Astrocyte (in vitro differentiated cells and primary cell): Measurements from ENCODE around the gene DEFB132. TPM values are rescaled to one million over a fixed set of nuclear protein-coding genes. Genes with fewer than 3 reads are reported as not detected.

ENCODE experiments used
- DNase-seq: peaks from one replicate; pipeline ENCODE4 v3.0.0-alpha.2; 2010; ENCODE audit warnings: low read depth
- FAIRE-seq: peaks from 2 replicates; lab custom pipeline; 2011; peaks lifted over from hg19 to GRCh38; lab: Jason Lieb, UNC
- H2AFZ ChIP-seq: 2 replicates; pipeline ENCODE4 v1.6.0; 2012; ENCODE audit warnings: low read depth, low read length, inconsistent platforms
- H3K27ac ChIP-seq: 2 replicates; pipeline ENCODE4 v1.5.1; 2011; ENCODE audit warnings: low read depth, low read length, inconsistent platforms
- H3K27me3 ChIP-seq: 2 replicates; pipeline ENCODE4 v1.6.0; 2011; ENCODE audit warnings: low read length, inconsistent platforms; ENCODE audit not compliant: insufficient read depth
- H3K36me3 ChIP-seq: 2 replicates; pipeline ENCODE4 v1.5.1; 2011; ENCODE audit warnings: low read length, inconsistent platforms; ENCODE audit not compliant: insufficient read depth
- H3K4me1 ChIP-seq: 2 replicates; pipeline ENCODE4 v1.5.1; 2011; ENCODE audit warnings: low read length, inconsistent platforms; ENCODE audit not compliant: insufficient read depth
- H3K4me2 ChIP-seq: 2 replicates; pipeline ENCODE4 v1.6.0; 2012; ENCODE audit warnings: low read length, inconsistent platforms
- H3K4me3 ChIP-seq: 2 replicates; pipeline ENCODE4 v1.5.1; 2011; ENCODE audit warnings: low read depth, mild to moderate bottlenecking, low read length, inconsistent platforms; ENCODE audit not compliant: insufficient read depth
- H3K79me2 ChIP-seq: 2 replicates; pipeline ENCODE4 v1.6.0; 2012; ENCODE audit warnings: mild to moderate bottlenecking, low read length, inconsistent platforms; ENCODE audit not compliant: insufficient read depth
- H3K9ac ChIP-seq: 2 replicates; pipeline ENCODE4 v1.6.0; 2012; ENCODE audit warnings: mild to moderate bottlenecking, low read length, inconsistent platforms
- H3K9me3 ChIP-seq: 2 replicates; pipeline ENCODE4 v1.5.1; 2012; ENCODE audit warnings: low read depth, mild to moderate bottlenecking, low read length, inconsistent platforms; ENCODE audit not compliant: insufficient read depth
- H4K20me1 ChIP-seq: 2 replicates; pipeline ENCODE4 v1.6.0; 2012; ENCODE audit warnings: low read length, inconsistent platforms; ENCODE audit not compliant: insufficient read depth
- H3K27ac Mint-ChIP-seq: one replicate; pipeline ENCODE4 v1.8.0; 2021; ENCODE audit warnings: mild to moderate bottlenecking, mixed read lengths; ENCODE audit not compliant: unreplicated experiment
- H3K27me3 Mint-ChIP-seq: one replicate; pipeline ENCODE4 v1.8.0; 2021; ENCODE audit warnings: low read depth, mixed read lengths; ENCODE audit not compliant: unreplicated experiment
- H3K36me3 Mint-ChIP-seq: one replicate; pipeline ENCODE4 v1.8.0; 2021; ENCODE audit warnings: low read depth, mixed read lengths; ENCODE audit not compliant: unreplicated experiment
- H3K4me1 Mint-ChIP-seq: one replicate; pipeline ENCODE4 v1.8.0; 2021; ENCODE audit warnings: low read depth, mixed read lengths; ENCODE audit not compliant: unreplicated experiment
- H3K4me3 Mint-ChIP-seq: one replicate; pipeline ENCODE4 v1.8.0; 2021; ENCODE audit warnings: mild to moderate bottlenecking, moderate library complexity, mixed read lengths; ENCODE audit not compliant: unreplicated experiment
- H3K9me3 Mint-ChIP-seq: one replicate; pipeline ENCODE4 v1.8.0; 2021; ENCODE audit warnings: mild to moderate bottlenecking, mixed read lengths; ENCODE audit not compliant: unreplicated experiment
- CTCF ChIP-seq: IDR thresholded peaks from 2 replicates; pipeline ENCODE4 v1.5.1; 2011; ENCODE audit warnings: low read depth, mild to moderate bottlenecking, inconsistent platforms, low read length, moderate library complexity; ENCODE audit not compliant: insufficient read depth
- EZH2 ChIP-seq: IDR thresholded peaks from 2 replicates; pipeline ENCODE4 v1.6.1; 2012; ENCODE audit warnings: mild to moderate bottlenecking, low read length, inconsistent platforms; ENCODE audit not compliant: insufficient read depth
- total RNA-seq: library from RNA; stranded (reverse); gene quantifications from 2 replicates; pipeline ENCODE4 v1.2.1, GENCODE V29; 2021

The DEFB132 gene
- total RNA-seq, 1 donor from 2014 or later, result not detected

GRCh38 chr20:277496-277781 is 19.9 kb downstream of the DEFB132 start:
- no peak for TF ChIP-seq EZH2
- TF ChIP-seq CTCF, result no peak
- Mint-ChIP-seq H3K36me3 (peaks cover 35% of the 10 kb centered on the region), H3K4me1 (no peaks in the 10 kb centered on the region), H3K27me3 (peaks cover 2% of the 10 kb centered on the region), H3K27ac (no peak overlapping the region), H3K9me3 (peaks cover 5% of the 10 kb centered on the region), H3K4me3 (no peak overlapping the region)
- no peak overlapping the region for H3K4me2 ChIP-seq
- H3K36me3 ChIP-seq, result no peaks in the 10 kb centered on the region
- no peak for DNase-seq
- no peaks in the 10 kb centered on the region for H3K4me1 ChIP-seq
- no peaks in the 10 kb centered on the region for H4K20me1 ChIP-seq
- no peaks in the 10 kb centered on the region for H3K27me3 ChIP-seq
- no peak for FAIRE-seq
- H3K4me3 ChIP-seq, result no peak overlapping the region
- no peak overlapping the region for H3K9ac ChIP-seq
- no peak overlapping the region for H2AFZ ChIP-seq
- H3K9me3 ChIP-seq, result no peaks in the 10 kb centered on the region
- no peak overlapping the region for H3K27ac ChIP-seq
- no peaks in the 10 kb centered on the region for H3K79me2 ChIP-seq

- H3K4me3 Mint-ChIP-seq, result no peak overlapping the region
- H3K4me1 Mint-ChIP-seq, result no peaks in the 10 kb centered on the region
- H3K79me2 ChIP-seq, result no peaks in the 10 kb centered on the region
- H3K4me3 ChIP-seq, result no peak overlapping the region
- no peaks in the 10 kb centered on the region for H3K27me3 ChIP-seq
- H3K36me3 ChIP-seq, result no peaks in the 10 kb centered on the region
- H3K27ac Mint-ChIP-seq, result no peak overlapping the region
- no peaks in the 10 kb centered on the region for H3K4me1 ChIP-seq
- H2AFZ ChIP-seq, result no peak overlapping the region
- no peak overlapping the region for H3K4me2 ChIP-seq
- H3K9me3 Mint-ChIP-seq, result peaks cover 5% of the 10 kb centered on the region
- no peak for FAIRE-seq
- peaks cover 34% of the 10 kb centered on the region for H3K36me3 Mint-ChIP-seq
- H4K20me1 ChIP-seq, result no peaks in the 10 kb centered on the region
- H3K9me3 ChIP-seq, result no peaks in the 10 kb centered on the region
- DNase-seq, result no peak
- TF ChIP-seq EZH2, result no peak
- no peak for TF ChIP-seq CTCF
- H3K27me3 Mint-ChIP-seq, result peaks cover 2% of the 10 kb centered on the region
- H3K27ac ChIP-seq, result no peak overlapping the region
- H3K9ac ChIP-seq, result no peak overlapping the region
Observed at GRCh38 chr20:278181-278580, 20.7 kb downstream of the DEFB132 start.

GRCh38 chr20:278607-279571 is 21.4 kb downstream of the DEFB132 start:
- Mint-ChIP-seq H3K4me3 (no peak overlapping the region), H3K27ac (no peak overlapping the region)
- FAIRE-seq, result no peak

More at GRCh38 chr20:278607-279571, 21.4 kb downstream of the DEFB132 start:
- Mint-ChIP-seq H3K27me3 (peaks cover 2% of the 10 kb centered on the region), H3K36me3 (peaks cover 31% of the 10 kb centered on the region), H3K9me3 (peaks cover 5% of the 10 kb centered on the region), H3K4me1 (no peaks in the 10 kb centered on the region)
- Histone ChIP-seq H2AFZ (no peak overlapping the region), H3K27ac (no peak overlapping the region), H3K36me3 (no peaks in the 10 kb centered on the region), H3K4me1 (no peaks in the 10 kb centered on the region), H3K9ac (no peak overlapping the region), H3K4me2 (peak overlapping the region; percentile 39), H3K79me2 (no peaks in the 10 kb centered on the region), H4K20me1 (no peaks in the 10 kb centered on the region), H3K4me3 (no peak overlapping the region), H3K9me3 (no peaks in the 10 kb centered on the region), H3K27me3 (no peaks in the 10 kb centered on the region)
- TF ChIP-seq EZH2, result no peak
- TF ChIP-seq CTCF, result no peak
- DNase-seq, result no peak
